ENCODE measurements around the gene OR2S2.
"Not testable (repeated sequence)": the region's sequence is repeated elsewhere in the genome, so short reads cannot be mapped to it uniquely, and the experiment has no call there.

The OR2S2 gene

DNA sequence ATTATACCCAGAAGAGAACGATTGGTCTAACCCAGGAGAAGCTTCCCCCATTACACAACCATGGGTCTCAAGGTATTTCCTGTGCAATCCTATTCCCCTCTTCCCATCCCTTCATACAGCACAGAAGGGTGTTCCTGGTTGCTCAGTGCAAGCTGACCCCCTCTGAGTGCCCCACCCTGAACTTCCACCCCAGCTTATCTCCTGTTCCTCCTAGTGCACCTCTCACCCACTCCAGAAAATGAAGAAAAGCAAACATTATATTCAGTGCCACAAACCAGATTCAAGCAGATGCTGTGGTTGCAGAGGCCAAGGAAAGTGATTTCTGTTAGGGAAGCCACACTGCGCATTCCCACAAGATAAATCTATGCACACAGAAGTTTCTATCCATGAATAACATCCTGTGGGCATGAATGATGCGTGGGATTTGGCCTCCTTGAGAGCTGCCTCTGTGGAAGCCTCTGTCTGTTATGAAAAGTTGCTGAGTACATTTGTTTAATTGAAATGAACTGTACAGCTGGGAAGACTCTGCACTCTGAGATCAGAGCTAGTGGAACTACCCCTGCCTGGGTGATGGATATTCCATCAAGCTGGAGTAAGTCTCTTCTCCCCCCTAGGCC, 2.2 kb upstream of the OR2S2 start:
- no peak for DNase-seq

DNA sequence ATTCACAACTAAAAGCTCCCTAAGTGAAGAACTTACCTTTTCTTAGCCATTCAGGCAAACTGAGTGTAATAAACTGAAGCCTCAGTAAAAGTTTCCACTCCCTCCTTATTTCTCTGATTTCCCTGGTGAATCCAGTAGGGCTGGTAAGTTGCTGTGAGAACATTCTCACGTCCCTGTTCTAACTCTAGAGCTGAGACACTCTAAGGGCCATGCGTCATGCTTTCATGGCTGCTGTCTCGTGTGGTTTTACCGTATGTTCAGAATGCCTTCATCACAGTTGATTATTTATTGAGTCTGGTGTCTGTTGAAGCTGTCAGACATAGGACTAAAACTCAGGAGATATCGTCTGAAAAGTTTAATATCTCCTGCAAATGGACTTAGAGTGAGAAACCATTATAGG, 1.3 kb downstream of the OR2S2 start:
- DNase-seq, result no peak

DNA sequence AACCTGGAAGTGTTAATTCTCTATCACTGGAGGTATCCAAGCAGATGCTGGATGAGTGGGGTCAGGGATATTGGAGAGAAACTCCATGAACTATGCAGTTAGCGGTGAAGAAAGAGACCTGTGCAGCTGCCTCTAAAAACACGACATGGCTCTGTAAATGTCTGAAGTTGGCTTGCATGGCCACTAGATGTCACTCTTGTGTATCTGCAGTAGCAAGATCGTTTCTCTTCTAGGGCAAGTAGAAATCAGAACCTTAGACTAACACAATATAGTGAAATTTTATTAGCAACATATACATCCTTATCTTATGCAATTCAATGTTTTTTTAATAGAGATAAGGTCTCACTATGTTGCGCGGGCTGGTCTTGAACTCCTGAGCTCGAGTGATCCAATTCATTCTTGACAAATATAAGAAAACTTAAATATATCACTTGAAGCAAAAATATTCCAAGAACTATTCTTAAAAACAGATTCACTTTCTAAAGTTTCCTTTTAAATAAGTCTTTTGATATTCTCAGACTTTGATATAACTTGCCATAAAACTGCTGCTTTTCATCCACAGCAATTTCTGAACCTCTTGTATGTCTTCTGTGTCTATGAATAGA, 2.9 kb downstream of the OR2S2 start:
- peak; percentile 59 for DNase-seq

GRCh38 chr9:35952526-35953191, 5.3 kb downstream of the OR2S2 start:
- no peak for DNase-seq

DNA sequence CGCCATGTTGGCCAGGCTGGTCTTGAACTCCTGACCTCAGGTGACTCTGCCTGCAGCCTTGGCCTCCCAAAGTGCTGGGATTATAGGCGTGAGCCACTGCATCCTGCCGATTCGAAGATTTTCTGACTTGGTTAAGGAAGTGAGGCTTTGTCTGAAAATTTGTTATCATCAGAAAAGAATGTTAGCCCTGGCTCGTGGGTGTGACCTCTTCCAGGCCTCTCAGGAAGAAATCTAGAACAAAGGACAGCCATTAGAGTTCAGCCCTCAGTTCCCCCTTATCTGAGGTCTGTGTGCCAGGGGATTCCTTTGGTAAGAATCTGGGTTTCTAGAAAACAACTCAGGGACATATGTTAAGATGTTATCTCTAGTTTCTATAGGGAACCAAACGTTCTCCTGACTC, 6.2 kb downstream of the OR2S2 start:
- DNase-seq, result no peak

DNA sequence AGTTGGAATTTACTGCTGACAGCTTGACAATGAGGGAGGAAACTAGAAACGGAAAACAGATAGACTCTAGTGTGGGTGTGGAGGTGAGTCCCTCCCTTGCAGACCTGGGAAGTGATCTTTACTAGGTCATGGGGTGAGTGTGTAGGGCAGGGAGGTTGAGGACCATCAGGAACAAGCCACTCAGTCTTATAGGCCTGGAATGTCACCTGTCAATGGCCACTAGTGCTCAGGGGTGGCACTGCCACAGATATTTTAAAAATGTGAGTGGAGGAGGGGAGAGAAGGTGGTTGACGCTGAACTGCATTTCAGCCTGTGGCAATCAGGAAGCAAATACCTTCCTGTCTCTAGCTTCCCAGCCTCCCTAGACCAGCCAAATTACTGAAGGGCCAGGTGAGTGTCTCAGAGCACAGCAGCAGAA, 9.0 kb downstream of the OR2S2 start:
- no peak for DNase-seq

DNA sequence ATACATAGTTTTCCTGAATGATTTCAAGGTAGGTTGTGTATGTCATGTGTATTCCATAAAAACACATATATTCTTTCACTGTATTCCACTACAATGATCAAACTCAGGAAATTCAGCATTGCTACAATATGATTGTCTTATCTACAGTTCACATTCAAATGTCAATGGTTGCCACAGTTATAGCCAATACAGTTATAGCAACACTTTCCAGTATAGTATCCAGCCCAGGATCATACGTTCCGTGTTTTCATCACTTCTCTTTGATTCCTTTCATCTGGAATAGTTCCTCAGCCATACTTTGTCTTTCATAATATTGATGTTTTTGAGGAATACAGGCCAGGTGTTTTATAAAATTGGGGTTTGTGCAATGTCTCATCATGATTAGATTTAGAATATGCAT, 9.5 kb downstream of the OR2S2 start:
- DNase-seq, result no peak

GRCh38 chr9:35945341-35946018, 12.5 kb downstream of the OR2S2 start:
- DNase-seq, result peak; percentile 91

- DNase-seq, result no peak
These were observed 13.1 kb downstream of the OR2S2 start for GRCh38 chr9:35944841-35945240.

GRCh38 chr9:35944173-35944572, 13.8 kb downstream of the OR2S2 start:
- no peak for DNase-seq

DNA sequence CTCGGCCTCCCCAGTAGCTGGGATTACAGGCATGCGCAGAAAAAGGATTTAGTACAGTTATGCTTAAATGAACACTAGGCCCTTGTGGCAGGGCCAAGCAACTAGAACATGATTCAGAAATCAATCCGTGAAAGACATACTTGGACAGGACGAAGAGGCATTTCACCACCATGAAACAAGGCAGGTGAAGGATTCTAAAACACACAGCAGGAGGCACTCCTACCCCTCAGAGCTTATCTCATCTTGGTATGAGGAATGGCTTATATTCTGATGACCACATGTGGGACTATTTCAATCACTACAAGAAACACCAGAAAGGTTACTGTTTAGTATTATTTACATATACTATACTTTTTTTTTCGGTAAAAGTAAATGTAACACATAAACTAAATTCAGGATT, 15.7 kb downstream of the OR2S2 start:
- no peak for DNase-seq

GRCh38 chr9:35940458-35941407, 17.2 kb downstream of the OR2S2 start:
- no peak for DNase-seq

DNA sequence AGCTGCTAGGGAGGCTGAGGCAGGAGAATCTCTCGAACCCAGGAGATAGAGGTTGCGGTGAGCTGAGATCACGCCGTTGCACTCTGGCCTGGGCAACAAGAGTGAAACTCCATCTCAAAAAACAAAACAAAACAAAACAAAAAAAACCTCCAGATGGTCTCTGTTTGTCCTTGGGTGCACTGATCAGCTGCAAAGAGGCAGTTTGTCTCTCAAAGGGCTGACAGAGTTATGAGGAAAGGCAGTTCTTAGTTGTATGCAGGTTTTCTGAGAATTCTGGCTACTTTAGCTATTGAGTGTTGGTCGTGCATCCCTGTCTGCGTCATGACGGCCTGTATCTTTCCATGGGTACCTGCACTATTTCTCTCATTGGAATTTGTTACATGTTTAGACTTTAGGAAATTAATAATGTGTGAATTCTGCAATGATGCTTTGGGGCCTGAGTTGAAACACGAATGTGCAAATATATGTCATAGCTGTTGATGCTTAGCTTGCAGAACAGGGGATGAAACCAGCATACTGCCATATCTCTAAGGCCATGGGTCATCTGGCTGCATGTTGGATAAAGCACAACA, 18.2 kb downstream of the OR2S2 start:
- no peak for DNase-seq

DNA sequence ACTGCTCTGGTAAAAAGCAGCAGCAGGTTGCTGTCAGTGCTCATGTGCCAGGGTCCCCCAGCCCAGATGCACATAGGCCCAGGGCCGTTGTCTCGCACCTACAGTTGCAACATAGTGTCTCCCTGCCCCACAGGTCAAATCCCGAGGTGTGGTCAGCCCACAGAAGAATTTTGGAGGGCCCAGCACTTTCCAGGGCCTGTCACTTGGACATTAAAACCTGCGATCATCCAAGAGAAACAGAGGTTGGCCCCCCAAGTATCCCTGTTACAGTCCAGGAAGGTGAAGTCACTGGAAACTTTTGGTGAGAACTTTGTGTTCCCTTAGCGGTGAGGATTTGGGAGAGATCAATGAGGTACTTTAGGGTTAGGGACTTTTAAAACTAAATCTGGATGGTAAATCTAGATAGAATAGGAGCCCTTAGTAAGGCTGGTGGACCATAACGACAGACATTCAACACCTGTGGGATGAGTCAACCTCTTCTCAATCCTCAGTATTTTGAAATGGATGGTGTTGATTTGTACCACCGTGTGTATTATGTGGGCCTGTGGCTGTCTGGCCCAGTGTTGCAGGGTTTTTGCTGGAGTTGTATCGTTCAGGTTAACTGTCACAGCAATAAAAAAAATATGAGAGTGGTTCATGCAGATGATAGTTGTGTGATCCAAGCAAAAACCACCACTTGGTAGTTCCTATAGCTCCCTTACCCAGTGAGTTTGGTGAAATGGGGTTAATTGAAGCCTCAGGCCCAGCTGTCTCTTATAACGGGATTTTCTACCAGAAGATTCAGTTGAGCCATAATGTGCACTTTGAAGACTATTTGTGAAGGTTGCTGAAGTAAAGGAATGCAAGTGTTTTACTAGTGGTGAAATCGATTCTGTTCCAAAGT, 19.2 kb downstream of the OR2S2 start:
- no peak for DNase-seq

DNA sequence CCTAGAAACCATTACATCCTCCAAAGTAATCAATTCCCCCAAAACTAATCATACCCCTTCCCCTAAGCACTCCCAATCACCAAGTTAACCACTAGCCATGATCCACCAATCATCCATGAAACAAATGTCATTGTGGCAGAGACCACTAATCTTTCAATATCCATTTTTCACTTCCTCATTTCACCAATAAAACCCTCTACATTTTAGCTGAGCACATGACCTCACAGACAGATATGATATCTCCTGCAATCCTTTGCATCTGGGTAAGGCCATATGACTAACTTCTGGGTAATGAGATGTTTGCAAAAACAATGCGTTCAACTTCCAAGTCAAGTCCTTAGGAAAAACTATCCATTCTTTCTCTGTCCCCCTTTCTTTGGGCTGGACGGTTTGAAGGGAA, 20.7 kb downstream of the OR2S2 start:
- no peak for DNase-seq

- DNase-seq, result no peak
These were observed 22.0 kb downstream of the OR2S2 start for GRCh38 chr9:35935755-35936509.

DNA sequence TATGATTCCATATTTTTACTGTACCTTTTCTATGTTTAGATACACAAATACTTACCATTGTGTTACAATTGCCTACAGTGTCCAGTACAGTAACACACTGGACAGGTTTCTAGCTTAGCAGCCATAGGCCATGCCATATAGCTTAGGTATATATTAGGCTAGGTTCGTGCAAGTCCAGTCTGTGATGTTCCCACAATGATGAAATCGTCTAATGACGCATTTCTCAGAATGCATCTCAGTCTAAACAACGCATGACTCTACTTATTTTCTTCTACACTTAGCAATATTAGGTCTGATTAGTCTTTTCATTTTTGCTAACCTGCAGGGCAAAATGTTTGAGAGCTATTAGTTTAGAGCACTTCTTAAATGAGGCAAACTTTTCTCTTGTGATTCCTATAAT, 22.7 kb downstream of the OR2S2 start:
- DNase-seq, result no peak

GRCh38 chr9:35934069-35934468, 23.9 kb downstream of the OR2S2 start:
- not testable (repeated sequence) for DNase-seq

DNA sequence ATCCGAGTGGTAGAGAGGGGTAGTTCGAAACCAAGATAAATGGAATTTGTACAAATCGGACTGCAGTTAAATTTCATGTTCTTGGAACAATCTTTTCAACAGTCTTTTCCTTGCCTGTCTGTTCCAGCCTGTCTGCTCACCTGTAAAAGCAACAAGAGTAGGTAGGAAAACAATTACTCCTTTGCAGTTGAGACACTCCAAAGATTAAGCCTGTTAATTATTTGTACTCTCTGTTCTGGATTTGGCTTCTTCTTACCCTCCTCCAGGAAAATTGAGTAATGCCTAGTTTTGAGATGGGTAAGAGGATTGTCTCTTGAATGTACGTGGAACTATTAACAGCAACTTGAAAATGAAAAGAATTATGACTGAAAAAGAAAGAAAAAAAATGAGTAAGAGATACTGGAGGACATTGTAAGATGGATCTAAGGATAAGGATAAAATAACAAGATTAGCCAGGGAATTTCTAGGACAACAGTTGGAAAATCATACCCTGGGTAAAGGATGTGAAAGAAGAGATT, 24.3 kb downstream of the OR2S2 start:
- no peak for DNase-seq

GRCh38 chr9:35932735-35933134, 25.2 kb downstream of the OR2S2 start:
- no peak for DNase-seq

Data from COR-L47 (cell line).